ENCODE data around the gene DCC. TPM values are rescaled to one million over a fixed set of nuclear protein-coding genes. Genes with fewer than 3 reads are reported as not detected.
A peak's percentile ranks its signal among the peaks of the same experiment; 100 is the strongest.

The DCC gene
- polyA plus RNA-seq, 4 donors = 7.6 to 13.7 (median 9.5) TPM

DNA sequence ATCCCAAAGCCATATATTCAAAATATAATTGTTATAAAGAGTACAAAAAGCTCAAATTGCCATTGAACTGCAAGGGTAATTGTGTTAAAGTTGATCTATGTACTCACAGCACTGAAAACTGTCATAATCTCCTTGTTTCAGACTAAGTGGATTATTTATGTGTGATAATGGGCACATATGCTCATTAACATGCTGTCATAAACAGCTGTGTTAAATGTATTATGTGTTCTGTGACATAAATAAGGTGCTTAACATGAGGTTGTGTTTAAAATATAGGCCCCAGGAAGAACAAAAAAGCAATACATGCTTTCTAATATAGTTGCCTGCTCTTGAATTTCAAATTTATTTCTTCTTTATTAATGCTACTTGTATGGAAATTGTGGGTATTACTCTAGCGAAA is 409.5 kb downstream of the DCC start:
- DNase-seq (ENCODE audit: low read depth in 4 of 4, low spot score in 2 of 4) = no peak

DNA sequence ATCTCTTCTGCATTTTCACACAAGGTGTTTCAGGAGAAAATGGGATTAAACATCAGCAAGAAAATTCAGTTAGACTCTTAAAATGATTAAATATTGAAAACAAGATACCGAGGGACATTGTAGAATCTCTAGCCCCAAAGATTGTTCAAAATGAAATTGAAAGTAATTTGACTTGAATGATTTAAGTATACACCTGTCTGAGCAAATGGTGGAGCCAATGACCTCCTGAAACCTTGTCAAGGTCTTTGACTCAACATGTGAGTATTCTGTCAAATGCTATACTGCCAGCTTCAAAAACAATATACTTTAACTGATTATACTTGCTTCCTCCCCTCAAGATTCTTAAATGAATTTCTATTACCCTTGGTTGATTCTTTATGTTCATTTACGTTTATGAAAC is 411.0 kb downstream of the DCC start:
- no peak for DNase-seq (ENCODE audit: low read depth in 4 of 4, low spot score in 2 of 4)

DNA sequence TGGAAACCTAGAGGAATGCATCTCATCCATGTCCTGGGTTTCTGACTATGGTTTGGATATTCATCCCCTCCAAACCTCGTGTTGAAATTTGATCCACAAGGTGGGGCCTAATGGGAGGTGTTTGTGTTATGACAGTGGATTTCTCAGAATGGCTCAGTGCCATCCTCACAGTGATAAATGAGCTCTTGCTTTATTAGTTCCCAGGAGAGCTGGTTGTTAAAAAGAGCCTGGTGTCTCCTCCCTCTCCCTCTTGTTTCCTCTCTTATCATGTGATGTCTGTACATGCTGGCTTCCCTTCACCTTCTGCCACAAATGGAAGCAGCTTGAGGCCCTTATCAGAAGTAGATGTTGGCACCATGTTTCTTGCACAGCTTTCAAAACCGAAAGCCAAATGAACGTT is 424.3 kb downstream of the DCC start:
- DNase-seq (ENCODE audit: low read depth in 4 of 4, low spot score in 2 of 4) = no peak

DNA sequence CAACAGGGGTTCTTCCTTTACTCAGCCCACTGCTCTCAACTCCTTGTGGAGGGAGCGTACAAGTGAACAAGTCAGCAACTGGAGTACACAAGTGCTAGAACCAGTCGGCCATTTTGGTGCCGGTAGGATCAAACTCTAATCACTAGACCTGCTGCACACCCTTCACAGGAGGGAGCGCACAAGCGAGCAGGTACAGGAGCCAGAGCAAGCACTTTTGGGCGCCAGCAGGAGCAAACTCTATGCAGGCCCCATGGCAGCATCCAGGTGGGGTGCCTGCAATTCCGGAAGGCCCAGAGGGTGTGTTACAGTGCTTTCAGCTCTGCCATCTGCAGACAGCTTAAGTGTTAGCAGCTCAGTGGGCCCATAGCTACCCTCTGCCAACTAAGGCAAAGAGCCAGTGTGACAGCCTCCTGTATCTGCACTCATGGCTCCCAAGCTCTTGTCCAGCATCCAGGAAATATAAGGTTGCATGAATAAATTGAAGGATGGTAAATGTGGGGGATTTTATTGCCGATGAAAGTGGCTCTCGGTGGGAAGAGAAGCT is 426.1 kb downstream of the DCC start:
- DNase-seq (ENCODE audit: low read depth in 4 of 4, low spot score in 2 of 4) = no peak

DNA sequence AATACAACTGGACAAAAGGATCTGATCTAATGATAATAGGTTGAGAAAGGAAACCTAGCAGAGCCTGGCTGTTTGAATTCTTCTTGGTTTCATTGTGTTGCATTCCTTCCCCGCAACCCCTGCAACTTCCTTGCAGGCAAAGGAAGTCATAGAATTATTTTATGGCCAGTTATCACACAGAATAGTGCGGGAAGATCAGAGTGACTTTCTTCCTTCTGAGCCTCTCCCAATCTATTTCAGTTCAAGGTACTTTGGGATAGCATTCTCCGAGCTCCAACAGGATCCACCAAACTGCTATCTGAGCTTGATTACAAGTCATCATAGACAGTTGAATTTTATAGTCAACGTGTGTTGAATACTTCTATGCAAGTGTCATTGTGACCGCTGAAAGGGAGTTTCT is 441.1 kb downstream of the DCC start:
- DNase-seq (ENCODE audit: low read depth in 4 of 4, low spot score in 2 of 4) = no peak

DNA sequence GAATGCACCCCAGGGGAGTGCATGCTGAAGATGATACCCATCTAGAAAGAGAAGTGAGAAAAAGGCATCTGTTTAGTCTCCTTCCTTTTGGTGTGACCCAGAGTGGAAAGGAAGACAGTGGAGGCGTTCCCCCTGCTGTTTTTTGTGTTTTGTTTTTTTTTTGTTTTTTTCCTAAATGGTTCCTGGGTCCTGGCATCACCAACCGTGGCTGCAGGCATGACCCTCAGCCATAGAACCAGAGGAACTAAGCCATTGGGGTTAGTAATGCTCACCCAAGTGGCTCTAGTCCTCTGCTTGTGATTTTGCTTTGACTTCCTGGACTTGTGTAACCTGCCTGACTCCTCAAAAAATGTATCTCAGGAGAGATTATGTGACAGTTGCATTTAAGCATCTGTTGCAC is 451.3 kb downstream of the DCC start:
- DNase-seq (ENCODE audit: low read depth in 4 of 4, low spot score in 2 of 4) = no peak

DNA sequence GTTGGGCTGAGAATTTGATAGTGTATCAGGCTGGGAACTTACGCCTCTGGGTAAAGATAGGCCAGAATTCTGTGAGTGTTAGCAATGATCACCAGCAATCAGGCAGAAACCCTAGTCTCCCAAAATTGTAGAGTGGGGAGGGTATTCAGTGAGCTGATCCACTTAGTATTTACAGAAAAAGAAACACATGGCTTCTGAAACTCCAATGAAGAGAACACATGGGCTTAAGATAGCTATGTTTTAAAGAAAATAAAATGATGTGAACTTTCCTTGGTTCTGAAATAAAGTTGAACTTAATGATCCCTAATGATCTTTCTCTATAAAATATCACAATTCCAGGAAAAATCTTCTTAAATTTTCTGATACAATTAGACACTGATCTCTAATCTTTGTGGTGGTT is 472.8 kb downstream of the DCC start:
- no peak for DNase-seq (ENCODE audit: low read depth in 4 of 4, low spot score in 2 of 4)

DNA sequence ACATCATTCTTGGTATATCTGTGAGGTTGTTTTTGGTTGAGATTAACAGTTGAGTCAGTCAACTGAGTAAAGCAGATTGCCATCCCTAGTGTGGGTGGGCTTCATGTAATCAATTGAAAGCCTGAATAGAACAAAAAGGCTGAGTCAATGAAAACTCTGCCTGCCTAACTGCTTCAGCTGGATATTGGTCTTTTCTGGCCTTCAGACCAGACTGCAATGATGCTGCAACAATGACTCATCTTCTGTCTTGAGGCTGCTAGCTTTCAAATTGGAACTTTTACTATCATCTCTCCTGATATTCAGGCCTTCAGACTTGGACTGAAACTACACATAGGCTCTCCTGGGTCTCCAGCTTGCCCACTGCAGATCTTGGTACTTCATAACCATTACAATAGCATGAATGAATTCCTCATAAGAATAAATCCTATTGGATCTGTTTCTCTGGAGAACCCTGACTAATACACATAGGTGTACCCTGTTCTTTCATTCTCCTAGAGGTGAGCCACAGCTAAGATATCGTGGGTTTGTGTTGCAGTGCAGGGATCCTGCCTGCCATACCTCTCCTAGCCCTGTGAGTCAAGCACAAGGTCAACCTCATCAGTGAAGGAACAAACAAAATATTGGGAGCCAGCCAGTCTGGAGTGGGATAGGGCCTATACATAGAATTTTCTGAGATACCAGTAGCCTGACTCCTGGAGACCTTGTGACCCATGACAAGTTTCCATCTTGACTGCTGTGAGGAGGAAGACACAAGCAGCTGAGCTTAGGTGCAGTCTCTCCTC is 473.8 kb downstream of the DCC start:
- no peak for DNase-seq (ENCODE audit: low read depth in 4 of 4, low spot score in 2 of 4)

DNA sequence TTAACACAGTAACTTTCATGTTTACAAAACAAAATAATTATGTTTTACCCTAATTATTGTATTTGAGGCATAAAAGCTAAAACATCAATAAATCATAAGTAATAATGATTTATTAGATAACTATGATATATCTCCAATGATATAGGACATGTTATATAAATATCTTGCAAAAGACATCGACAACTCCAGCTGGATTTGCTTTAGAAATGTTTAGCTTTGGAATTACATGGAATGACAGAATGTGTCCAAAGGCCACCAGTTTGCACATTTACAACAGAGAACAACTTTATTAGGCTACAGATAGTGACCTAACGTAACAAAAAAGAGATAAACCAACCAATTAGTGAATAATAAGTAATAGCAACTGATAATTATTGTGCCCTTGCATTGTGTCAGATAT is 475.7 kb downstream of the DCC start:
- no peak for DNase-seq (ENCODE audit: low read depth in 4 of 4, low spot score in 2 of 4)

DNA sequence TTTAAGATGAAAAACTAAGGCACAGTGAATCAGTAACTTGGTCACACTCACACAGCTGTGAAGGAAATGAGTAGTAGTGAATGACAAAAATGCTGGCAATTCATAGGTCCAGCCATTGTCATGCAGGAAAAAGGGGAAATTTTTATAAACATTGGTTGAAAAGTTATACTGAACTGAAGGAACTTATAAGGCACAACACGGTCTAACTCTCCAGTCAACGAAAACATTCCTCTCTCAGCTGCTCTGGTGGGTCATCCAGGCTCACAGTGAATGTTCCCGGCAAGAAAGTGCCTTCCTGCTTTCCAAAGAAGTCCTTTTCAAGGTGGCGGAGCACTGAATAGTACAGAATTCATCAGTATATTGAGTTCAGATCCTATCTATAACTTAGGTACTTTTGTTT is 476.1 kb downstream of the DCC start:
- DNase-seq (ENCODE audit: low read depth in 4 of 4, low spot score in 2 of 4) = no peak

DNA sequence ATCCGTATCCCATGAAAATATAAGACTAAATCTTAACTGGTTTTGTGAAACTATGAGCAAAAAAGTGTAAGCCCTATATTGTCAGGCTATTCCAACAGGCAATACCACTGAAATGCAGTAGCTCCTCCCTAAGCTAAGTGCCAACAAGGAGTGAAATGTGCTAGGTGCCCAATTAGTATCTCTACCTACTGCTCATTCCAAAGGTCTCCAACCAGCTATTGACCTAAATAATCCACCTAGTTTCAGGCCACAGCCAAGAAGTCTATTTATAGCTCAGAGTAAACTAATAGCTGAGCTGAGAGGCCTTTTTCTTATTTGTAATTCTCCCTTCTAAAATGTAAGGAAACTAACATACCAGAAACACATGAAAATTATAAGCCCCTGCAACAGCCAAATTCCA is 482.2 kb downstream of the DCC start:
- no peak for DNase-seq (ENCODE audit: low read depth in 4 of 4, low spot score in 2 of 4)

DNA sequence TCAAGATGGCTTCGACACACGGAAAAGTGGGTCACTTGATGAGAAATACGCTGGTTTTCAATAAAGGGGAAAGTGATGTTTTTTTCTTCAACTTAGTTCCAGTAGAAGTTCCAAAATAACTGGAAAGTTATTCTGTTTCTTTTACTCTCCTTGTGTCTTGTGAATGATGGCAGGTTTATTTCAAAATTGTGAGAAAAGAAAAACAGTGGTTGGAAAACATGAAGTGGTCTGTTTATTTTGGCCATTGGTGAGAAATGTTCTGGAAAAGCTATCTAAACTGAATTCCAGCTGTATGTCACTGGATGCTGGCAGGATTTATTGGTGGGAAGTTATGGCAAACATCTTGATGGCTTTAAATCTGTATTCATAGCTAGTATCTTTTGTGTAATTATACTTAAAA is 484.1 kb downstream of the DCC start:
- DNase-seq (ENCODE audit: low read depth in 4 of 4, low spot score in 2 of 4) = peak in 1 of 4 donors; percentile 7

DNA sequence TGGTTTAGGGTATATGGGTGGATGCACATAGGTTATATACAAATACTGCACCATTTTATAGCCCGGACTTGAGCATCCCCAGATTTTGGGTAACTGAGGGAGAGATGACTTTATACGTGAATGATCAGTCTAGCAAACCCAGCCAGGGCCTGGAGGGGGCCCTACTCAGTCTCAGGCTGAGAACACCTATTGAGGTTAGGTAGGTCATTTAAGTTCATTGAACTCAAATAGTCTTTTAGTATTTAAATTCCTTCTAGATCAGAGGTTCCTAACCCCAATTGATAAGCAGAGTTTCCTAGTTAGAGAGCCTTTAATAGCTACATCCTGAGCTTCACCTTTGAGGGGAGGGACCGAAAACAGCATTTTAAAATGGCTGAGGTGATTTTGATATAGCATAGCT is 487.0 kb downstream of the DCC start:
- DNase-seq (ENCODE audit: low read depth in 4 of 4, low spot score in 2 of 4) = no peak

DNA sequence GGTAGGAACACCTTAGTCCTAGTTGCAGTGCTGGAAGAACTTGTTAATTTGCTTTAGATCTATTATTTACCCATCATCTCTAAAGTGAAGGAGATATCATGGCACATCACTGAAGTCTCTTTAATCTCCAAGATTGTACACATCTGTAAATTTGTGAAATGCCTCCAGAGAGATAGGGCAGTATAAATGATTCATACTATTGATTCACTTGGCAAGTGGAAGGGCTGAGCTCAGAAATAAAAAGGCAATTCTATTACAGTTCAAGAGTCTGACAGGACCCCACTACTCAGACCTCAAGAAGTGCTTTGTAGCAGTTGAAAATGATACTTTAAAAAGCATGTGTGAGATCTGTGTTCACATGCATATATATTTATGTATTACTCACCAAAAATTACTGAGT is 489.3 kb downstream of the DCC start:
- no peak for DNase-seq (ENCODE audit: low read depth in 4 of 4, low spot score in 2 of 4)

DNA sequence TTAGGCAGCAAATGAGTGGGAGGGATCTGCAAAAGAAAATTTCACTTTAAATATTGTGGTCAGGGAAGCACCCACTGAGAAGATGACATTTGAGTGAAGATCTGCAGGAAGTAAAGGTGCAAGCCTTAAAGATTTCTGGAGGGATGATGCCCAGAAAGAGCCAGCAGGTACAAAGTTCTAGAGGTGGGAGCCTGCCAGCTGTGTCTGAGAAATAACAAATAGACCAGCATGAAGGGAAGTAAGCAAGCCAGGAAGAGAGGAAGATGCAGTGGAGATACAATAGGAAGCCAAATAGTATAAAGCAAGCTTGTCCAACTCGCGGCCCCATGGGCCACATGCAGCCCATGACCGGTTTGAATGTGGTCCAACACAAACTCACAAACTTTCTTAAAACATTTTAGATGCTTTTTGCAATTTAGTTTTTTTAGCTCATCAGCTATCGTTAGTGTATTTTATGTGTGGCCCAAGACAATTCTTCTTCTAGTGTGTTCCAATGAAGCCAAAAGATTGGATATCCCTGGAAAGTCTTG is 489.9 kb downstream of the DCC start:
- no peak for DNase-seq (ENCODE audit: low read depth in 4 of 4, low spot score in 2 of 4)

DNA sequence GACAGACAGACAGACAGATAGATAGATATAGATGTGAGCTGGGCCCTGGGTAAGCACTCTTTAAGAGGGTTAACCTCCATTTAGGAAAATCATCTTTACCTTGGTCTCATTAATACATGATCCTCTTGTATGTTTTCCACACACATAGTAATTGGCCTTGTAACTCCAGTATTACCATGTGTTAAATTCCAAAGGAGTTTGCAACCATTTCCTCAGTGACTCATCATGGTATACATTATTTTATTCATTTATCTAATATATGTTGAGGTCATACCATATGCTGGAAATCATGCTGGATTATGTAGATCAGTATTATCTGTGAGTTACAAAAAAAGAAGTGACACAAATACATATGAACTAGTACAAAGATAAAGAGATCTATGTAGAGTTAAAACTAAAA is 504.3 kb downstream of the DCC start:
- DNase-seq (ENCODE audit: low read depth in 4 of 4, low spot score in 2 of 4) = no peak

DNA sequence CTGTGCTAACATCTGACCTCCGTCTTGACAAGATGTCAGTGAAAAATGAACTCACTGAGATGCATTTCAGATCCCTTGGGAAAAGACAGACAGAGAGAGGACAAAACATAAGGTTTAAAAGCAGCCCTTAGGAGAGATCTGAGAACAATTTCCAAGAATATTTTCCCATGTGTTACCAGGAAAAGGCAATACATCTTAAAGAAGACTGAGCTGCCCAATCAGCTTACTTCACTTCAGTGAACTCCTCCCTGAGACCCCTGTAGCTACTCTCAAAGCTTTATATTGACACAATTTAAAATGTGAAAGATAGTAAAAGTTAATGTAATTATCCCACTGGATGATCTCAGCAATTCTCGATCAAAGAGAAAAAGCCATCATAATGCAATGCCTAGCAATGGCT is 505.0 kb downstream of the DCC start:
- DNase-seq (ENCODE audit: low read depth in 4 of 4, low spot score in 2 of 4) = no peak

DNA sequence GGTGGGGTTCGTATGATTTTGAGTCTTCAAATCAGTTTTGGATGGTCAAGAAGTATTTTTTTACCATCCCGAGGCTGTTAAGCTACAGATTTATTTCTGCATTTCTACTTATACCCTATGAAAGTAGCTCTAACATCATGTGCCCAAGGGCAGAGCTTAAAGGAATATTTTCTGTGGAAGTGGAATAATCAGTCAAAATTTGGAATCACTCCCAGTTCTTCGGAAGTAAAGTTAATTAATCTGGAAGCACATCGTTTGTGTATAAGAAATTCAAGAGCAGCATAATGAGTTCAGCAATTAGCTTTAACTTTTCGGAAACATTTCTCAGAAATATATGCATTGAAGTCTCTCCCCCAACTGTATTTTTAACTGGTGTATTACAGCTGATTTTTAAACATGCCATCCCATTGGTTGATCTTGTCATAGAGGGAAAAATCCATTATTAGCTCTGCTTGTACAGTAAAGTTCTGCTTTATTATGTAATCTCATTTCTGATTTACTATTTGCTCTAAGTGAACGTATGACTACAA is 510.1 kb downstream of the DCC start:
- DNase-seq (ENCODE audit: low read depth in 4 of 4, low spot score in 2 of 4) = no peak

DNA sequence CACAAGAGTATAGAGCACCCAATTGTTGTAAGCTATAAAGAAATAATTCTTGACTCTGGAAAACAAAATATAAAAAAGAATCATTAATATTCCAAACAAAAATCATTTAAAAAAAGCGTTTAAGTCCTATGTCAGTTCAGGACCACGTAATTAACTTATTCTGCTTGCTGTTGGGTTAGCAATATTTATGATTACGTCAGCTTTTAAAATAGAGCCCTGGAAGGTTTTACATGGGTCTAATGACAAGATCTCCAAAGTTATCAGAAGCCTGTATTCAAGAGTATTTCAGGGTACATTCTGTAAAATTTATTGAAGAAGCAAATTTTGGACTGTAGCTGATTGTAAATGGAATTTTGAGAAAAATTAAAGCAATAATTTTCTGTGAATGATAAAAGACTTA is 521.6 kb downstream of the DCC start:
- DNase-seq (ENCODE audit: low read depth in 4 of 4, low spot score in 2 of 4) = no peak

DNA sequence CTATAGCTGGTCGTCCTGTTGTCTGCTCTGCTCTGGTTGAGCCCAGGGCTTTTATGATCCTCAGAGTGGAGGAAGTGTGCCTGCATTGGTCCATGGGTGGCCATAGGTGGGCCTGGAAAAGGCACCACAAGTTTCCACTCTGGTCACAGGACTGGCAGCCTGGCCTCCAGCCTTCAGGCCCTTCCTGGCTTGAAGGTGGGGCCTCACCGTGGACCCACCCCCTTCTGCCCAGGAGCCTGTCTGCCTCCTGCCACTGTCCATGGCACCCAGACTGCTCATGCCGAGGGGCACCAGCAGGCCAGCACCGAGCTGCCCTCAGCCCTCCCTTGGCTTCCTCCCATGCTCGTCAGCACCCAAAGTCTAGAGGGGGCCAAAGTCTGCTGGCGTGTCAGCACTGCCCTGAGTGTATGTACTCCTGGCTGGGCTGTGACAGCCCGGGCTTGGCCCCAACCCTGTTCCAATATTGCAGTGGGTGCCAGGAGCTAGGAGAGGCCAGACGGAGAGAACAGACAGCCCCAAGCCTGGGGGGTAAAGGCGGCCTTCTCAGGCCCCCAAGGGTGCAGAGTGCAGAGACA is 529.4 kb downstream of the DCC start:
- no peak for DNase-seq (ENCODE audit: low read depth in 4 of 4, low spot score in 2 of 4)

DNA sequence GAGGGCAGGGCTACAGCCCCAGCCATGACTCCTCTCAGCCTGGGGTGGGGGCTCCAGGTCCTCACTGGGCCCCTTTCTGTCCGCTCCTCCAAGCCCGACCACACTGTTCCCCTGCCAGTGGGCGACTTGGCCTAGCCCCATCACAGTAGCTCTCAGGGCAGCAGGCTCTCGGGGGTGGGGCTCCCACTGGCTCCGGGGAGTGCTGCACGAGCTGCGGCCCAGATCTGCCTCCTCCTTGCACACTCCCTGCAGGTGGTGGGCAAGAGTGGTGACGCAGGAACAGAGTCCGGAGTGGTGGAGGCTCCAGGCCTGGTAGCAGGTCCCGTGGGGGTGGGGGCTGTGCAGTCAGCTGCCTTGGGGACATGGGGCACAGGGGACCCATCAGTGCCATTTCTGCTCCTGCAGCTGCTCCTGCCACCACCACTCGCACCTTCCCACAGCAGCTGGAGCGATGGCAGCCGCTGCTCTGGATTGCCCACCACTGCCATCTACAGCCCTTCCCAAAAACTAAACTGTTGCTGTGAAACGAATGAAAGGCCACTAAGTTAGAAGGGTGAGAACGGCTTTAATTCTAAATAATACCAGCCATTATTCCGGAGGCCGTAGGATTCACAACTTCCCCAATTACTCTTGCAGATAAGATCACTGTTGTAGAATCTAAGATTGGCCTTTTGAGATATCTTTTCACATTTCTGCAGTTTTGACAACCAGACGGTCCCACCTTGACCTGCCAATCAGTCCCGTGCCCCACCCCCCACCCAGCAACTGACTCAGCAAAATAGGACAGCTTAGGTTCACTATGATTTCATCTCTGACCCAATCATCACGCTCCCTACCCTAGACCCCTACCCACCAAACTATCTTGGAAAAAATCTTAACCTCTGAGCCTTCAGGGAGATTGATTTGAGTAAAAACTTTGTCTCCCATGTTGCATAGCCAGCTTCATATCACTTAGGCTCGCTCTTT is 530.2 kb downstream of the DCC start:
- no peak for DNase-seq (ENCODE audit: low read depth in 4 of 4, low spot score in 2 of 4)
